ENCODE data around the gene MYO1F. TPM values are rescaled to one million over a fixed set of nuclear protein-coding genes. Genes with fewer than 3 reads are reported as not detected.

The MYO1F gene
- total and polyA plus RNA-seq, 5 experiments from 2014 or later: 4.4 to 65.0 (median 30.1) TPM

DNA sequence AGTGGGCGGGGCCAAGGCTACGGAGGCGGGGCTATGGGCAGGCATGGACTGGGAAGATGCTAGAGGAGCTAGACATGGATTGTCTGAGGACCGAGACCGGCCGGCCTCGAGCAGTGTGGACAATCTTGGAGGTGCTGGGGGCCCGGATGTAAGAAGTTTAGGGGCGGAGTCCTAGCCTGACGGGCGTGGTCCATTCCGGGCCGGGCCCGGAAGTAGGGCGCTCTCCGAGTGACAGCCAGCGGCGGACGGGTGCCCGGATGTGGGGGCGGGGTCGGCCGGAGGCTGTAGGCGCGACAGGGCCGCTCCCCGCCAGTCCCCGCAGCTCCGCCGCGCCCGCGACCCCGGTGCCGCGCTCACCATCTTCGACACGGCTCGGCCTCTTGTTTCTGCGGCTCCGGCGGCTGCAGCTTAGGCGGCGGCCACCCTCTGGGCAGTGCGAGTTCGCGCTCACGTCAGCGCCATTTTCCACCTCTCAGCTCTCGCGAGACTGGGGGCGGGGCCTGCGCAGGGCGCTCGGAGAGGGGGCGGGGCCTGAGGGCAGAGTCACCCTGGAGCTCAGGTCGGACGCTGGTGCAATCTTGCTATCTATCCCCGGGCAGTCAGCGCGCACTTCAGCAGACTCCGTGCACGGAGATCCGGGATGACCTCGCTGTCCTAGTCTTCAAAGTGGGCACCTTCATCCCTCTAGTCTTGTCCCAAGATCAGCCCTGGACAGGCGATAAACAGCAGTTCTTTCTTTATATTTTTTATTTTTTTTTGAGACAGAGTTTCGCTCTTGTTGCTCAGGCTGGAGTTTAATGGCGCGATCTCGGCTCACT, 63.3 kb downstream of the MYO1F start, which contains the start of gene ZNF414:
ZNF414 (minus strand) TSS at position 481 of the 818 bp plus-strand sequence; CDS start at position 360, 121 bp downstream.
- peak; percentile 75 to 78 for ATAC-seq
- H3K9me3 Mint-ChIP-seq: no peaks in the 10 kb centered on the region
- peaks cover 0 to 3% (median 0%) of the 10 kb centered on the region in 3 donors for H3K36me3 Mint-ChIP-seq
- H3K27ac Mint-ChIP-seq: peak within 1 kb of the TSS; percentile 94 to 99 (median 98)
- peak within 1 kb of the TSS; percentile 90 to 98 (median 96) for H3K4me3 Mint-ChIP-seq
- no peaks in the 10 kb centered on the region for H3K27me3 Mint-ChIP-seq
- POLR2A ChIA-PET: interaction anchor here (0.5 to 19.3 kb wide), 30 partner anchors 8 to 319 kb away, joined by 3 to 802 read pairs (median 6); partner anchors contain the start of genes HNRNPM, MARCHF2, MYO1F and NDUFA7
- H3K4me1 Mint-ChIP-seq: peaks cover 25 to 62% (median 60%) of the 10 kb centered on the region in 4 donors
- DNase-seq: peak; percentile 91 to 100 (median 97)

DNA sequence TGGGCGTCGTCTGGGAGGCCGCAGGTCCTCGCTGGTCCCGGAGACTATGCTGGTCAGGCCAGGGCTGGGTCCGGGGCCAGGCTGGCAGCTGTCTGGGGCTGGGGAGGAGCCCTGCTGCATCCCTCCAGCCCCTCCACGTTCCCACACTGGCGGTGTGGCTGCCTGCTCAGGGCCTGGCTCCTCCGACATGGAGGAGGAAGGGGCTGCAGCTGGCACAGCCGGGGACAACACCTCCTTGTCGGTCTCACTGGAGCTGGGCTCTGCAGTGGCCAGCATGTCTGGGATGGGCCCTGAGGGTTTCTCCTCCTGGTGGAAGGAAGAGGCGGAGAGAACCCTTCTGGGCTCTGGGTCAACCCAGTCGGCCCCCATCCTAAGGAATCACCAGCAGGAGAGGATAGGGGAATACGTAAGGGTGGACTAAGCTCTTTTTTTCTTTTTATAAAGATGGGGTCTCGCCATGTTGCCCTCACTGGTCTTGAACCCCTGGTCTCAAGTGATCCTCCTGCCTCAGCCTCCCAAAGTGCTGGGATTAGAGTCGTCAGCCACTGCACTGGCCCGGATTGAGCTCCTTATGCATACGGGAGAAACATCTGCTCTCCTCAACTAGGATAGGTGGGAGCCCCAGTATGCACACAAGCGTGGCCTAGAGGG, 64.1 kb downstream of the MYO1F start:
- no peak for DNase-seq
- no peaks in the 10 kb centered on the region for H3K27me3 Mint-ChIP-seq
- peaks cover 0 to 6% (median 0%) of the 10 kb centered on the region in 3 donors for H3K36me3 Mint-ChIP-seq
- H3K4me3 Mint-ChIP-seq: peak overlapping the region; percentile 90 to 98 (median 96)
- no peak for ATAC-seq
- H3K27ac Mint-ChIP-seq: peak overlapping the region; percentile 94 to 99 (median 98)
- H3K9me3 Mint-ChIP-seq: no peaks in the 10 kb centered on the region
- POLR2A ChIA-PET: interaction anchor here (0.5 to 19.3 kb wide), 25 partner anchors 9 to 129 kb away, joined by 3 to 802 read pairs (median 7); partner anchors contain the start of genes HNRNPM, MARCHF2, MYO1F and PRAM1
- peaks cover 22 to 56% (median 53%) of the 10 kb centered on the region in 4 donors for H3K4me1 Mint-ChIP-seq

DNA sequence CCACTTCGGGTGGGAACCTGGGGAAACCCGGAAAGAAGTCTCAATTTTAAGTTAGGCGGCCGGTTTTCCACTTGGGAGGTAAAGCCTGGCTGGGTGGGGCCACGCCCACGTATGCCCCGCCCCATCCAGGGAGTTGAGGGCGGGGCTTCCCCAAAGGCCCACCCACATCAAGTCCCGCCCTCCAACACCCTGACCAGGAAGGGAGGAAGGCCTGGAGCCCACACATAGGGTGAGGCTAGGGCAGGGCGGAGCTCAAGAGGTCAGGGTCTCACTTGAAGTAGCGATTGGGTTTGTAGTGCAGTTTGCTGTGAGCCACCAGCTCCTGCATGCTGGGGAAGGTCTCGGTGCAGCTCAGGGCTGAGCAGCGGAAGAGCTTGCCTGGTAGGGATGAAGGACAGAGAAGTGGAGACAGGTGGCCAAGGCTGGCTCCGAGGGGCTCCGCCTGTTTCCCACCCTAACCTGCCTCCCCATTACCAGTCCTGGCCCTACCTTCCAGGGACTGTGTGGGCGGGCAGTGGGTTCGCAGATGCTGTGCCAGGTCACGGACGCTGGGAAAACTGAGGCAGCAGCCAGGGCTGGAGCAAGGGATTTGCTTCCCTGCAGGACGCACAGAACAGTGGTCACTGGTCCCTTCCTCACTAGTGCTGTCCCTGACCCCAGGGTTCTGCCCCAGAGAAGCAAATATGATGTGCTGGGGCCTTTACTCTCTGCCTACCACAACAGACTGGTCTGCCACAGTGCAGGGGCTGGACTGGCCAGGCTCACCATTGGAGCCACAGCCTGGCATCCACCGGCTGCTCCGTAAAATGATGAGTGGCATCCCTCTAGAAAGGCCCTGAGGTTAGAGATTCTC, 64.9 kb downstream of the MYO1F start:
- Mint-ChIP-seq H3K36me3 (peaks cover 0 to 9% (median 0%) of the 10 kb centered on the region in 3 donors), H3K9me3 (no peaks in the 10 kb centered on the region), H3K27me3 (no peaks in the 10 kb centered on the region), H3K4me3 (peak overlapping the region; percentile 8 to 75 (median 52)), H3K27ac (peak overlapping the region; percentile 28 to 86 (median 69)), H3K4me1 (peaks cover 15 to 48% (median 46%) of the 10 kb centered on the region in 4 donors)
- DNase-seq (no peak), ATAC-seq (no peak)
- POLR2A ChIA-PET: interaction anchor here (0.9 to 19.3 kb wide), 9 partner anchors 8 to 100 kb away, joined by 3 to 802 read pairs (median 29); partner anchors contain the start of genes HNRNPM, MYO1F and PRAM1

DNA sequence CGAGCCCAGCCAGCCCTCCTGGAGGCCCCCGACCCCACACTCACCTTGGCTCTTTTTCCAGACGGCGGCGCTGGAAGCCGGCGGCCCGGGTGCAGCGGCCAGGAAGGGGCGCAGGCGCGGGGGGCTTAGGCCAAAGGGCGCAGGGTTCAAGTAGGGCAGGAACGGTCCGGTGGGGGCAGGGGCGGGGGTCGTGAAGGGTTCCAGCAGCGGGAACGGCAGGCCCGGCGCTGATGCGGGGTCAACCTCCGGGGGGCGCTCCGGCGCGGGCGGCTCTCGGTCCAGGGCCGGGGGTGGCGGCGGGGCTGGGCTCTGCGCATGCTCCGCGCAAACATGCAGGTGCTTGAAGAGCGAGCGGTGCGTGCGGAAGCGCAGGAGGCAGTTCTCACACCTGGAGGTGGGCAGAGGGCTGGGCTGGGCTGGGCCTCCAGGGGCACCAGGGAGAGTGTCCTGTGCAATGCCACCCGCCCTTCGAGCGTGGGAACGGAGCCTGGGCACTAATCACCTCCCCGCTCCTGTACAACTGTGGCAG, 65.6 kb downstream of the MYO1F start:
- H3K4me1 Mint-ChIP-seq: peaks cover 15 to 44% (median 41%) of the 10 kb centered on the region in 4 donors
- no peaks in the 10 kb centered on the region for H3K27me3 Mint-ChIP-seq
- peaks cover 0 to 9% (median 0%) of the 10 kb centered on the region in 3 donors for H3K36me3 Mint-ChIP-seq
- no peak overlapping the region for H3K4me3 Mint-ChIP-seq
- H3K9me3 Mint-ChIP-seq: no peaks in the 10 kb centered on the region
- no peak for ATAC-seq
- POLR2A ChIA-PET: interaction anchor here (8.4 to 19.3 kb wide), 2 partner anchors 17 to 62 kb away, joined by 104 to 802 read pairs; partner anchors contain the start of gene MYO1F
- no peak for DNase-seq
- H3K27ac Mint-ChIP-seq: peak overlapping the region in 1 of 10 donors; percentile 37

DNA sequence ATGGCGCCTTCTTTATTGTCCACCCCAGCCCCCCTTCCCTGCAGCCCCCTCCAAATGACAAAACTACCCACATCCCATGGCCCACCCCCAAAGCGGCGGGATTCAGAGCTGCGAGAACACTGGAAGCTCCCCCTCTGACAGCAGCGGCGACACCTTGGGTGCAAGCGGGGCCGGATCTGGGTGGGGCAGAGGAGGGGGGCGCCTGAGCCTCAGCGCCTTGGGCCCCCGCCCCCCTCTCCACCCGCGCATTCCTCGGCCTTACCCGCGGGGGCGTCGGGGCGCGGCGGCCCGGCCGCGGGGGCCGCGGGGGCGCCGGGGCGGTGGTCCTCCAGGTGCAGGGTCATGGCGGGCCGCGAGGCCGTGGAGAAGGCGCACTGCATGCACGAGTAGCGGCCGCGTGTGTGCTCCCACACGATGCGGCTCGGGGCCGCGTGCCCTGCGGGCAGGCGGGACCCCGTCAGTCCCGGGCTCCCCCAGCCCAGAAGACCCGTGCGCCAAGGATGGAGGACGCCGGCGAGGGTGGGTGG, 66.6 kb downstream of the MYO1F start:
- no peak for DNase-seq
- Mint-ChIP-seq H3K36me3 (peaks cover 0 to 9% (median 0%) of the 10 kb centered on the region in 3 donors), H3K4me1 (peaks cover 18 to 42% (median 40%) of the 10 kb centered on the region in 4 donors), H3K4me3 (no peak overlapping the region), H3K27me3 (no peaks in the 10 kb centered on the region), H3K9me3 (no peaks in the 10 kb centered on the region), H3K27ac (peak overlapping the region in 1 of 10 donors; percentile 18)
- POLR2A ChIA-PET: interaction anchor here (0.6 to 19.3 kb wide), 3 partner anchors 14 to 76 kb away, joined by 3 to 802 read pairs (median 4); partner anchors contain the start of gene MYO1F
- ATAC-seq: no peak

DNA sequence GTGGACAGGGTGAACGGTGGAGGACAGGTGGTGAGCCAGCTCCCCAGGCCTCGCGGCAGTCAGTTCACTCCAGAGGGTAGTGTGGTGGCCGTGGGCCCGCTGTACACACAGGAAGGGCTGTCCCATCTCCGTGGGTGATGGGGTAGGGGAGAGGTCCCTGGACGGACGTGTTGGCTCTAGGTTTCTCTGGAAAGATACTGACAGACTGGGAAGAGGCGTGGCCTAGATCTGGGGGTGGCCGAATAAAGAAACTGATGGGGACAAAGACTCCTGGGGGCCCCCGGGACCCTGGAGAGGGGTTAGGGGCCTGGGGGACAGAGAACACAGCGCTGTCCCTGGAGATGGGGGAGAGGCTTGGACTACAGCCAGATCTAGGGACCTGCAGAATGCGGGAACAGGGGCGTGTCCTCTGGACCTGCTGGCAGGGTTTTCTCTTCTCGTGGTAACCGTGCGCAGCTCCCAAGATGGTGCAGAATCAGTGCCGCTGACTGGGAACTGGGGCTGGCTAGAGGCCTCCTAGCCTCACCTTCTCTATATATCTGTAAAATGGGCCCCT, 70.8 kb downstream of the MYO1F start:
- peak overlapping the region; percentile 31 to 93 (median 86) for H3K27ac Mint-ChIP-seq
- no peak for ATAC-seq
- peaks cover 0 to 7% (median 0%) of the 10 kb centered on the region in 3 donors for H3K36me3 Mint-ChIP-seq
- H3K4me3 Mint-ChIP-seq: peak overlapping the region; percentile 75 to 97 (median 94)
- no peaks in the 10 kb centered on the region for H3K9me3 Mint-ChIP-seq
- DNase-seq: no peak
- H3K27me3 Mint-ChIP-seq: no peaks in the 10 kb centered on the region
- peaks cover 13 to 35% (median 24%) of the 10 kb centered on the region in 4 donors for H3K4me1 Mint-ChIP-seq
- POLR2A ChIA-PET: interaction anchor here (0.8 to 19.3 kb wide), 13 partner anchors 7 to 107 kb away, joined by 3 to 802 read pairs (median 6); partner anchors contain the start of genes HNRNPM, MYO1F and ZNF414

DNA sequence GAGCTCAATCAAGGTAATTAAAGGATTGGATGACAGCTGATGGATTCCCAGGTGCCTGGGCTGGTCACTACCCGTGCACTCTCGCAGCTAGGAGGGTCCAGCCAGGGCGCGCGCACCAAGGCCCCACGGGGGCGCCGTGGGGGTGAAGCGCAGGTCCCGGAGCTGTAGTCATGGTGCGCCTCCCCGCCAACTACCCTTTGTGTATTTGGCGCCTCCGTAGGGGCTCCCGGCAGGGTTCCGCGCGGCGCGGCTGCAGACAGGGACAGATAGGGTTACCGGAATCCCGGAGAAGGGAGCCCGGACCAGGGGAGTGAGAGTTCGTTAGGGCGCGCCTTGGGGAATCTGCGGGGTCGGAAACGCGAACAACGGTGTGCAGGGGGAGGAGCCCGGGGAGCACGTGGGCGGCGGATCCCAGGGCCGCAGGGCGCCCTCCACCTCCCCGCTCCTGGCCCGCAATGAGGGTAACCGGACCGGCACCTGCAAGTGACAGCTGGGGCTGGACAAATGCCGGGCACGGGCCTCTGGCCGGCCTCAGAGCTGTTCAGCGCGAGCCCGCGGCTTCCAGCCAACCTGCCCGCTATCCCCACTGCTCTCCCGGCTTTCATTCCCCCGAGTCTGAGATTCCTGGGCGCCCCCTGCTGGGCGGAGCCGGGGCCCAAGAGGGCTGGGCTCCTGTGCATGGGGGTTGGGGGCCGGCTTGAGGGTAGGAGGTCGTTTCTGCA, 71.4 kb downstream of the MYO1F start:
- DNase-seq (peak; percentile 34 to 78 (median 64)), ATAC-seq (peak; percentile 83 to 86)
- peaks cover 0 to 7% (median 0%) of the 10 kb centered on the region in 3 donors for H3K36me3 Mint-ChIP-seq
- H3K27me3 Mint-ChIP-seq: no peaks in the 10 kb centered on the region
- peak overlapping the region; percentile 68 to 95 (median 92) for H3K27ac Mint-ChIP-seq
- H3K4me1 Mint-ChIP-seq: peaks cover 14 to 38% (median 26%) of the 10 kb centered on the region in 4 donors
- H3K9me3 Mint-ChIP-seq: no peaks in the 10 kb centered on the region
- POLR2A ChIA-PET: interaction anchor here (0.5 to 19.3 kb wide), 16 partner anchors 8 to 239 kb away, joined by 3 to 802 read pairs (median 6); partner anchors contain the start of genes HNRNPM, MYO1F and ZNF414
- H3K4me3 Mint-ChIP-seq: peak overlapping the region; percentile 90 to 97 (median 94)

DNA sequence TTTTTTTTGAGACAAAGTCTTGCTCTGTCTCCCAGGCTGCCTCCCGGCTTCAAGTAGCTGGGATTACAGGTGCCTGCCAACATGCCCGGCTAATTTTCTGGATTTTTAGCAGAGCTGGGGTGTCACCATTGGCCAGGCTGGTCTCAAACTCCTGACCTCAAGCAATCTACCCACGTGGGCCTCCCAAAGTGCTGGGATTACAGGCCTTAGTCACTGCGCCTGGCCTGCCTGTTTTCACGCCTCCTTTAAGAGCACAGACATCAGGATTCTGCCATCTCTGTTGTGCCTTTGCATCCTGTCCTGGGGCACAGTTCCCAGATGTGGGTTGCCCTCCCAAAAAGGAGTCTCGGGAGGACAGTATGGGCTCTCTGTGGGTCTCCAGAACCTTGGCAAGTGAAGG, 72.3 kb downstream of the MYO1F start:
- H3K4me1 Mint-ChIP-seq: peaks cover 19 to 46% (median 34%) of the 10 kb centered on the region in 4 donors
- no peak for DNase-seq
- POLR2A ChIA-PET: interaction anchor here (0.6 to 19.3 kb wide), 11 partner anchors 8 to 100 kb away, joined by 3 to 802 read pairs (median 6); partner anchors contain the start of genes HNRNPM, MYO1F and ZNF414

DNA sequence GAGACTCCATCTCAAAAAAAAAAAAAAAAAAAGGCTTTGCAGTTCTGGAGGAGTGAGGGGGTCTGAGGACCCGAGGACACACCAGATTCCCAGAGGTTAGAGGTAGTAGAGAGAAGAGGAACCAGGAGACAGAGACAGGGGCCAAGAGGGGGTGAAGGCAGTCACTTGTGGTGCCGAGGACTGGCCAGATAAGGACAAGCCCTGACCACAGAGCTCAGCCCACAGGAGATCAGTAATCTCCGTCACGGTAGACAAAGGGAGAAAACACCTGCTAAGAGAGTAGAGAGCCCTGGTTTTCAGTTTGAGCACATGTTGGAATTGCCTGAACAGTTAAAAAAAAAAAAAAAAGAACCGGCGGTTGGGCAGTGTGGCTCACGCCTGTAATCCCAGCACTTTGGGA, 73.1 kb downstream of the MYO1F start:
- ATAC-seq (no peak), DNase-seq (no peak)
- H3K4me3 Mint-ChIP-seq: peak overlapping the region in 9 of 10 donors; percentile 18 to 71 (median 57)
- no peaks in the 10 kb centered on the region for H3K27me3 Mint-ChIP-seq
- H3K27ac Mint-ChIP-seq: peak overlapping the region in 5 of 10 donors; percentile 4 to 49 (median 37)
- POLR2A ChIA-PET: interaction anchor here (0.6 to 19.3 kb wide), 9 partner anchors 9 to 118 kb away, joined by 3 to 802 read pairs (median 5); partner anchors contain the start of genes HNRNPM, MARCHF2, MYO1F and ZNF414
- peaks cover 0 to 5% (median 0%) of the 10 kb centered on the region in 3 donors for H3K36me3 Mint-ChIP-seq
- peaks cover 19 to 47% (median 36%) of the 10 kb centered on the region in 4 donors for H3K4me1 Mint-ChIP-seq
- H3K9me3 Mint-ChIP-seq: no peaks in the 10 kb centered on the region

More for the DNA sequence above, 72.3 kb downstream of the MYO1F start:
- ATAC-seq: no peak
- Mint-ChIP-seq H3K27me3 (no peaks in the 10 kb centered on the region), H3K9me3 (no peaks in the 10 kb centered on the region), H3K36me3 (peaks cover 0 to 7% (median 0%) of the 10 kb centered on the region in 3 donors), H3K4me3 (peak overlapping the region; percentile 46 to 97 (median 62)), H3K27ac (peak overlapping the region in 3 of 10 donors; percentile 36 to 86 (median 44))

DNA sequence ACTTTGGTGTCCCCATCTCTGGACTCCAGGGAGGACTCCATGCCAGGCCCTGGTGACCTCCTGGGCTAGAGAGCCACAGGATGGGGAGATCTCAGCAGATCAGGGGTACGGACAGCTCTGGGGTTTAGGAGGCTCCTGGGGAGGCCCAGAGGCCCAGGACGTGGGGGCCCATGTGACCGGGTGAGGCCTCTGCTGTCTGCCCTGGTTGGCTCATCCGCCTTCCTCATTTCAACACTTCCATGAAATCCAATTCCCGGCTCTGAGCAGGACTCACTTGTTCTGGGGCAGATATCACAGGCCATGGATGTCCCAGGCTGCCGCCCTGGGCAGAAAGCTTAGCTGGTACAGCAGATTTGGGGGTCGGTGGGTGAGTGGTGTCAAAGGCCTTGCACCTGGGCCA, 73.7 kb downstream of the MYO1F start:
- no peaks in the 10 kb centered on the region for H3K27me3 Mint-ChIP-seq
- H3K4me3 Mint-ChIP-seq: peak overlapping the region in 3 of 10 donors; percentile 28 to 68 (median 57)
- ATAC-seq (no peak), DNase-seq (no peak)
- POLR2A ChIA-PET: interaction anchor here (0.6 to 19.3 kb wide), 7 partner anchors 9 to 119 kb away, joined by 3 to 802 read pairs (median 5); partner anchors contain the start of genes HNRNPM, MARCHF2, MYO1F and ZNF414
- peak overlapping the region in 2 of 10 donors; percentile 27 to 37 for H3K27ac Mint-ChIP-seq
- peaks cover 19 to 47% (median 36%) of the 10 kb centered on the region in 4 donors for H3K4me1 Mint-ChIP-seq
- no peaks in the 10 kb centered on the region for H3K9me3 Mint-ChIP-seq
- H3K36me3 Mint-ChIP-seq: peaks cover 0 to 3% (median 0%) of the 10 kb centered on the region in 3 donors
